T-helper 2 cell treated with Interferon-gamma antibody and Interleukin-4, amounts not matched to agents 5 μg/mL and 100 μg/mL, for 36 hours (primary cell): ENCODE results near the gene TLE6.
"Not testable (repeated sequence)": the region's sequence is repeated elsewhere in the genome, so short reads cannot be mapped to it uniquely, and the experiment has no call there.

ENCODE experiments used
- DNase-seq: peaks from one replicate; pipeline ENCODE4 v3.0.0; 2021; ENCODE audit warnings: low spot score
- H3K27ac Mint-ChIP-seq: one replicate; pipeline ENCODE4 v1.8.0; 2021; ENCODE audit warnings: mild to moderate bottlenecking, mixed read lengths
- H3K27me3 Mint-ChIP-seq: one replicate; pipeline ENCODE4 v1.8.0; 2021; ENCODE audit warnings: low read depth, mixed read lengths
- H3K36me3 Mint-ChIP-seq: one replicate; pipeline ENCODE4 v1.8.0; 2021; ENCODE audit warnings: low read depth, mixed read lengths
- H3K4me1 Mint-ChIP-seq: one replicate; pipeline ENCODE4 v1.8.0; 2021; ENCODE audit warnings: low read depth, mixed read lengths
- H3K4me3 Mint-ChIP-seq: one replicate; pipeline ENCODE4 v1.8.0; 2022; ENCODE audit warnings: mild to moderate bottlenecking, moderate library complexity, mixed read lengths
- H3K9me3 Mint-ChIP-seq: one replicate; pipeline ENCODE4 v1.8.0; 2021; ENCODE audit warnings: mixed read lengths

Gene TLE6

GRCh38 chr19:2977001-2977745, at the start of gene TLE6:
Gene TLE6, plus strand, starts transcription at chr19:2977564. Its CDS starts 670 bp downstream, at chr19:2978234.
- peak within 1 kb of the TSS; percentile 85 for H3K27ac Mint-ChIP-seq
- peaks cover 15% of the 10 kb centered on the region for H3K4me1 Mint-ChIP-seq
- H3K4me3 Mint-ChIP-seq = peak within 1 kb of the TSS; percentile 97
- H3K27me3 Mint-ChIP-seq = peaks cover 26% of the 10 kb centered on the region
- DNase-seq = peak; percentile 93
- H3K9me3 Mint-ChIP-seq = no peaks in the 10 kb centered on the region
- no peaks in the 10 kb centered on the region for H3K36me3 Mint-ChIP-seq

- H3K27ac Mint-ChIP-seq = no peak overlapping the region
- H3K9me3 Mint-ChIP-seq = peaks cover 43% of the 10 kb centered on the region
- H3K4me3 Mint-ChIP-seq = no peak overlapping the region
- peaks cover 57% of the 10 kb centered on the region for H3K36me3 Mint-ChIP-seq
- no peak for DNase-seq
- H3K4me1 Mint-ChIP-seq = no peaks in the 10 kb centered on the region
- no peaks in the 10 kb centered on the region for H3K27me3 Mint-ChIP-seq
These were observed 43.9 kb upstream of the TLE6 start for GRCh38 chr19:2933490-2933910.

DNA sequence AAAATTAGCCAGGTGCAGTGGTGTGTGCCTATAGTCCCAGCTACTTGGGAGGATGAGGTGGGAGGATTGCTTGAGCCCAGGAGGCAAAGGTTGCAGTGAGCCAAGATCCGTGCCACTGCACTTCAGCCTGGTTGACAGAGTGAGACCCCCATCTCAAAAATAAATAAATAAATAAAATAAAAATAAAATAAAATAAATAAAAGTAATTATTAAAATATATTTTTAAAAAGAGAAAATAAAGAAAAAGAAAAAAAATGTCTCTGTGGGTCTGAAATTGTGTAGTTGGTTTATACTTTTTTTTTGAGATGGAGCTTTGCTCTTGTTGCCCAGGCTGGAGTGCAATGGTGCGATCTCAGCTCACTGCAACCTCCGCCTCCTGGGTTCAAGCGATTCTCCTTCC, 41.5 kb upstream of the TLE6 start:
- H3K9me3 Mint-ChIP-seq = peaks cover 38% of the 10 kb centered on the region
- H3K27me3 Mint-ChIP-seq, H3K4me1 Mint-ChIP-seq, H3K4me3 Mint-ChIP-seq, DNase-seq, H3K27ac Mint-ChIP-seq: not testable (repeated sequence)
- H3K36me3 Mint-ChIP-seq = peaks cover 64% of the 10 kb centered on the region

- no peaks in the 10 kb centered on the region for H3K27me3 Mint-ChIP-seq
- peak overlapping the region; percentile 13 for H3K4me3 Mint-ChIP-seq
- H3K36me3 Mint-ChIP-seq = peaks cover 17% of the 10 kb centered on the region
- H3K27ac Mint-ChIP-seq = no peak overlapping the region
- no peak for DNase-seq
- H3K9me3 Mint-ChIP-seq = no peaks in the 10 kb centered on the region
- H3K4me1 Mint-ChIP-seq = peaks cover 18% of the 10 kb centered on the region
These were observed 34.3 kb upstream of the TLE6 start for GRCh38 chr19:2942928-2943640.

GRCh38 chr19:2944403-2944774, 33.0 kb upstream of the TLE6 start:
- DNase-seq = no peak
- Mint-ChIP-seq H3K36me3 (peaks cover 14% of the 10 kb centered on the region), H3K4me1 (peaks cover 24% of the 10 kb centered on the region), H3K9me3 (no peaks in the 10 kb centered on the region), H3K4me3 (peak overlapping the region; percentile 95), H3K27me3 (no peaks in the 10 kb centered on the region), H3K27ac (peak overlapping the region; percentile 78)

GRCh38 chr19:2944775-2945574, 32.4 kb upstream of the TLE6 start, which contains the start of gene ZNF77:
Gene ZNF77, minus strand, starts transcription at chr19:2944971. Its CDS starts 131 bp downstream, at chr19:2944840.
- Mint-ChIP-seq H3K4me3 (peak within 1 kb of the TSS; percentile 95), H3K27ac (peak within 1 kb of the TSS; percentile 98), H3K36me3 (peaks cover 15% of the 10 kb centered on the region), H3K9me3 (no peaks in the 10 kb centered on the region), H3K27me3 (no peaks in the 10 kb centered on the region), H3K4me1 (peaks cover 30% of the 10 kb centered on the region)
- DNase-seq = peak; percentile 97

DNA sequence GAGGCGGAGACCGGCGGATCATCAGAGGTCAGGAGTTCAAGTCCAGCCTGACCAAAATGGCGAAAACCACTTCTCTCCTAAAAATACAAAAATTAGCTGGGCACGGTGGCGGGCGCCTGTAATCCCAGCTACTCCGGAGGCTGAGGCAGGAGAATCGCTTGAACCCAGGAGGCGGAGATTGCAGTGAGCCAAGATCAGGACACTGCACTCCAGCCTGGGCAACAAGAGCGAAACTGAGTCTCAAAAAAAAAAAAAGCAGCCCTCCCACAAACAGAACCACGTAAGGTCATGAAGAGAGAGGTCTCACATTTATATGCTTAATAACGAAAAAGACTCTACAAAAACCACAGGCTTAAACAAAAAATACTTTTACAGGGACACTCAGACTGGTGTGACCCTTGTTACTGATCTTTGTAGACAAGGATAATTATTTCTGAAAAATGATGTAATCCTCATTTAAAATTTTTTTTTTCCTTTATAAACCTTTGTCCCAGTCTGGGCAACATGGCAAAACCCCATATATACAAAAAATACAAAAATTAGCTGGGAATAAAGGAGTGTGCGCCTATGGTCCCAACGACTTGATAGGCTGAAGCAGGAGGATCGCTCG, 31.7 kb upstream of the TLE6 start:
- peaks cover 16% of the 10 kb centered on the region for H3K36me3 Mint-ChIP-seq
- H3K4me3 Mint-ChIP-seq = peak overlapping the region; percentile 95
- H3K4me1 Mint-ChIP-seq = peaks cover 33% of the 10 kb centered on the region
- H3K27me3 Mint-ChIP-seq = no peaks in the 10 kb centered on the region
- H3K27ac Mint-ChIP-seq = peak overlapping the region; percentile 98
- H3K9me3 Mint-ChIP-seq = no peaks in the 10 kb centered on the region
- DNase-seq = no peak

- H3K9me3 Mint-ChIP-seq = no peaks in the 10 kb centered on the region
- no peak for DNase-seq
- peak overlapping the region; percentile 94 for H3K27ac Mint-ChIP-seq
- peak overlapping the region; percentile 96 for H3K4me3 Mint-ChIP-seq
- peaks cover 24% of the 10 kb centered on the region for H3K4me1 Mint-ChIP-seq
- no peaks in the 10 kb centered on the region for H3K27me3 Mint-ChIP-seq
- peaks cover 15% of the 10 kb centered on the region for H3K36me3 Mint-ChIP-seq
These were observed 27.5 kb upstream of the TLE6 start for GRCh38 chr19:2949939-2950285.

GRCh38 chr19:2950286-2951124, 26.9 kb upstream of the TLE6 start:
- peak; percentile 99 for DNase-seq
- H3K36me3 Mint-ChIP-seq = peaks cover 15% of the 10 kb centered on the region
- H3K27ac Mint-ChIP-seq = peak overlapping the region; percentile 94
- no peaks in the 10 kb centered on the region for H3K9me3 Mint-ChIP-seq
- H3K4me1 Mint-ChIP-seq = peaks cover 23% of the 10 kb centered on the region
- H3K27me3 Mint-ChIP-seq = no peaks in the 10 kb centered on the region
- peak overlapping the region; percentile 96 for H3K4me3 Mint-ChIP-seq

- DNase-seq = no peak
- Mint-ChIP-seq H3K27ac (no peak overlapping the region), H3K4me3 (no peak overlapping the region), H3K4me1 (peaks cover 16% of the 10 kb centered on the region), H3K9me3 (no peaks in the 10 kb centered on the region), H3K36me3 (peaks cover 13% of the 10 kb centered on the region), H3K27me3 (no peaks in the 10 kb centered on the region)
These were observed 24.3 kb upstream of the TLE6 start for GRCh38 chr19:2952953-2953481.

DNA sequence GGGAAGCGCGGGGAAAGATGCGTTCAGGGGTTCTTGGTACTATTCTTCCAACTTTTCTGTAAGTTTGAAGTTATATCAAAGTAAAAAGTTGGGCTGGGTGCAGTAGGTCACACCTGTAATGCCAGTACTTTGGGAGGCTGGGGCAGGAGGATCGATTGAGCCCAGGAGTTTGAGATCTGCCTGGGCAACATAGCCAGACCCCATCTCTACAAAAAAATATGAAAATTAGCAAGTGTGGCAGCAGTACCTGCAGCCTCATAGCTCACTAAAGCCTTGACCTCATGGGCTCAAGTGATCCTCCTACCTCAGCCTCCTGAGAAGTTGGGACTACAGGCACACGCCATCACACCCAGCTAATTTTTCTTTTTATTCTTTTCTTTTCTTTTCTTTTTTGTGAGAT, 20.2 kb upstream of the TLE6 start:
- no peak for DNase-seq
- H3K4me3 Mint-ChIP-seq = no peak overlapping the region
- H3K27ac Mint-ChIP-seq = no peak overlapping the region
- no peaks in the 10 kb centered on the region for H3K9me3 Mint-ChIP-seq
- H3K36me3 Mint-ChIP-seq = no peaks in the 10 kb centered on the region
- H3K27me3 Mint-ChIP-seq = peaks cover 2% of the 10 kb centered on the region
- peaks cover 3% of the 10 kb centered on the region for H3K4me1 Mint-ChIP-seq

- Mint-ChIP-seq H3K27ac (no peak overlapping the region), H3K4me3 (no peak overlapping the region), H3K4me1 (peaks cover 2% of the 10 kb centered on the region), H3K36me3 (no peaks in the 10 kb centered on the region), H3K27me3 (peaks cover 2% of the 10 kb centered on the region), H3K9me3 (no peaks in the 10 kb centered on the region)
- no peak for DNase-seq
These were observed 17.2 kb upstream of the TLE6 start for GRCh38 chr19:2960120-2960519.
